ENCODE measurements around the gene CHSY1.

Gene CHSY1

GRCh38 chr15:101129851-101130380 lies 121.9 kb downstream of the CHSY1 start:
- no peak for DNase-seq
- H3K9ac ChIP-seq (ENCODE audit: low read length) = no peak overlapping the region
- no peaks in the 10 kb centered on the region for H3K36me3 ChIP-seq (ENCODE audit: control insufficient read depth in 1 of 2, insufficient read depth in 2 of 2, low read depth in 1 of 2, low read length in 2 of 2)
- H2BK120ac ChIP-seq (ENCODE audit: low read depth, low read length) = no peak overlapping the region
- H3K79me1 ChIP-seq (replicated peaks; ENCODE audit: low read length, poor library complexity, severe bottlenecking) = no peaks in the 10 kb centered on the region
- H3K27me3 ChIP-seq (ENCODE audit: control insufficient read depth in 1 of 2, insufficient read depth in 1 of 2, low read length in 2 of 2) = no peaks in the 10 kb centered on the region
- H2AFZ ChIP-seq (ENCODE audit: low read depth, low read length) = no peak overlapping the region
- WGBS = no CpG with 5 or more reads among the region's 4 CpGs
- H4K91ac ChIP-seq (ENCODE audit: low read length) = no peak overlapping the region
- no peak overlapping the region for H2BK5ac ChIP-seq (ENCODE audit: low read depth, low read length, poor library complexity, severe bottlenecking)
- no peak overlapping the region for H3K4ac ChIP-seq (ENCODE audit: low read depth in 1 of 2, low read length in 2 of 2)
- no peak overlapping the region for H3K14ac ChIP-seq (ENCODE audit: low read length in 2 of 2)
- no peaks in the 10 kb centered on the region for H3K9me3 ChIP-seq (ENCODE audit: control insufficient read depth, low read length)
- H2AK5ac ChIP-seq (ENCODE audit: low read length, severe bottlenecking) = no peak overlapping the region
- no peak overlapping the region for H2BK15ac ChIP-seq (ENCODE audit: low read depth, poor library complexity, severe bottlenecking)
- H3K4me2 ChIP-seq (ENCODE audit: low read length, poor library complexity, severe bottlenecking) = no peak overlapping the region
- H3K4me3 ChIP-seq (ENCODE audit: insufficient read depth in 1 of 2, low read depth in 1 of 2, low read length in 2 of 2) = no peak overlapping the region
- H2BK12ac ChIP-seq (ENCODE audit: low read length in 2 of 2) = no peak overlapping the region
- H3K23ac ChIP-seq (ENCODE audit: low read length in 2 of 2) = no peak overlapping the region
- no peak overlapping the region for H3K27ac ChIP-seq (ENCODE audit: low read length, poor library complexity, severe bottlenecking)
- H3K4me1 ChIP-seq (ENCODE audit: control insufficient read depth, insufficient read depth, low read depth, low read length) = peaks cover 11% of the 10 kb centered on the region
- H3K18ac ChIP-seq (ENCODE audit: low read depth in 1 of 2, low read length in 2 of 2) = no peak overlapping the region
- no peak overlapping the region for H4K8ac ChIP-seq (ENCODE audit: low read length)

- peak overlapping the region; percentile 97 for H3K27ac ChIP-seq (ENCODE audit: low read length, poor library complexity, severe bottlenecking)
- no peak overlapping the region for H2BK5ac ChIP-seq (ENCODE audit: low read depth, low read length, poor library complexity, severe bottlenecking)
- no peak overlapping the region for H4K8ac ChIP-seq (ENCODE audit: low read length)
- peak overlapping the region in 1 of 2 experiments; percentile 25 for H3K4me3 ChIP-seq (ENCODE audit: insufficient read depth in 1 of 2, low read depth in 1 of 2, low read length in 2 of 2)
- H3K79me1 ChIP-seq (replicated peaks; ENCODE audit: low read length, poor library complexity, severe bottlenecking) = peaks cover 1% of the 10 kb centered on the region
- DNase-seq = peak; percentile 93
- no peaks in the 10 kb centered on the region for H3K9me3 ChIP-seq (ENCODE audit: control insufficient read depth, low read length)
- H3K14ac ChIP-seq (ENCODE audit: low read length in 2 of 2) = no peak overlapping the region
- no peak overlapping the region for H3K23ac ChIP-seq (ENCODE audit: low read length in 2 of 2)
- WGBS = 65% methylated on average over 17 of the region's 18 CpGs
- H3K36me3 ChIP-seq (ENCODE audit: control insufficient read depth in 1 of 2, insufficient read depth in 2 of 2, low read depth in 1 of 2, low read length in 2 of 2) = no peaks in the 10 kb centered on the region
- H3K4ac ChIP-seq (ENCODE audit: low read depth in 1 of 2, low read length in 2 of 2) = no peak overlapping the region
- H3K9ac ChIP-seq (ENCODE audit: low read length) = peak overlapping the region; percentile 87
- H3K27me3 ChIP-seq (ENCODE audit: control insufficient read depth in 1 of 2, insufficient read depth in 1 of 2, low read length in 2 of 2) = no peaks in the 10 kb centered on the region
- H3K4me1 ChIP-seq (ENCODE audit: control insufficient read depth, insufficient read depth, low read depth, low read length) = peaks cover 11% of the 10 kb centered on the region
- no peak overlapping the region for H2BK120ac ChIP-seq (ENCODE audit: low read depth, low read length)
- H2AK5ac ChIP-seq (ENCODE audit: low read length, severe bottlenecking) = peak overlapping the region; percentile 43
- no peak overlapping the region for H3K4me2 ChIP-seq (ENCODE audit: low read length, poor library complexity, severe bottlenecking)
- H2AFZ ChIP-seq (ENCODE audit: low read depth, low read length) = no peak overlapping the region
- H2BK12ac ChIP-seq (ENCODE audit: low read length in 2 of 2) = peak overlapping the region in 1 of 2 experiments; percentile 43
- peak overlapping the region in 1 of 2 experiments; percentile 88 for H3K18ac ChIP-seq (ENCODE audit: low read depth in 1 of 2, low read length in 2 of 2)
- H2BK15ac ChIP-seq (ENCODE audit: low read depth, poor library complexity, severe bottlenecking) = no peak overlapping the region
- H4K91ac ChIP-seq (ENCODE audit: low read length) = no peak overlapping the region
Observed at GRCh38 chr15:101128221-101129015, 123.4 kb downstream of the CHSY1 start.

GRCh38 chr15:101127506-101128076 lies 124.3 kb downstream of the CHSY1 start:
- H2BK5ac ChIP-seq (ENCODE audit: low read depth, low read length, poor library complexity, severe bottlenecking) = peak overlapping the region; percentile 11
- H3K9me3 ChIP-seq (ENCODE audit: control insufficient read depth, low read length) = no peaks in the 10 kb centered on the region
- WGBS = 42% methylated on average over 13 of the region's 13 CpGs

More at GRCh38 chr15:101127506-101128076, 124.3 kb downstream of the CHSY1 start:
- no peak overlapping the region for H2BK15ac ChIP-seq (ENCODE audit: low read depth, poor library complexity, severe bottlenecking)
- peak overlapping the region; percentile 52 for H4K91ac ChIP-seq (ENCODE audit: low read length)
- H3K4me2 ChIP-seq (ENCODE audit: low read length, poor library complexity, severe bottlenecking) = peak overlapping the region; percentile 17
- H3K27ac ChIP-seq (ENCODE audit: low read length, poor library complexity, severe bottlenecking) = peak overlapping the region; percentile 97
- no peaks in the 10 kb centered on the region for H3K27me3 ChIP-seq (ENCODE audit: control insufficient read depth in 1 of 2, insufficient read depth in 1 of 2, low read length in 2 of 2)
- peak overlapping the region; percentile 18 for H2AFZ ChIP-seq (ENCODE audit: low read depth, low read length)
- peaks cover 11% of the 10 kb centered on the region for H3K4me1 ChIP-seq (ENCODE audit: control insufficient read depth, insufficient read depth, low read depth, low read length)
- peak overlapping the region in 1 of 2 experiments; percentile 33 for H3K4me3 ChIP-seq (ENCODE audit: insufficient read depth in 1 of 2, low read depth in 1 of 2, low read length in 2 of 2)
- H3K14ac ChIP-seq (ENCODE audit: low read length in 2 of 2) = peak overlapping the region in 1 of 2 experiments; percentile 72
- peak overlapping the region; percentile 69 for H4K8ac ChIP-seq (ENCODE audit: low read length)
- no peak overlapping the region for H2BK120ac ChIP-seq (ENCODE audit: low read depth, low read length)
- H3K4ac ChIP-seq (ENCODE audit: low read depth in 1 of 2, low read length in 2 of 2) = peak overlapping the region; percentile 1 to 81
- H3K36me3 ChIP-seq (ENCODE audit: control insufficient read depth in 1 of 2, insufficient read depth in 2 of 2, low read depth in 1 of 2, low read length in 2 of 2) = no peaks in the 10 kb centered on the region
- H2BK12ac ChIP-seq (ENCODE audit: low read length in 2 of 2) = peak overlapping the region in 1 of 2 experiments; percentile 95
- peak; percentile 83 for DNase-seq
- peak overlapping the region; percentile 73 to 92 for H3K18ac ChIP-seq (ENCODE audit: low read depth in 1 of 2, low read length in 2 of 2)
- no peak overlapping the region for H2AK5ac ChIP-seq (ENCODE audit: low read length, severe bottlenecking)
- peak overlapping the region; percentile 87 for H3K9ac ChIP-seq (ENCODE audit: low read length)
- H3K79me1 ChIP-seq (replicated peaks; ENCODE audit: low read length, poor library complexity, severe bottlenecking) = peaks cover 1% of the 10 kb centered on the region
- H3K23ac ChIP-seq (ENCODE audit: low read length in 2 of 2) = no peak overlapping the region
